ENCODE results near the gene PDE6D. TPM values are rescaled to one million over a fixed set of nuclear protein-coding genes. Genes with fewer than 3 reads are reported as not detected.

The PDE6D gene
- polyA plus RNA-seq, 3 donors: 28.4 to 54.6 (median 50.5) TPM

GRCh38 chr2:231686192-231687100, 94.6 kb downstream of the PDE6D start:
- peaks cover 0 to 1% (median 0%) of the 10 kb centered on the region in 7 donors for H3K9me3 Mint-ChIP-seq
- H3K27ac Mint-ChIP-seq: peak overlapping the region in 1 of 7 donors; percentile 63
- H3K4me1 Mint-ChIP-seq: peaks cover 22% of the 10 kb centered on the region
- Histone ChIP-seq H3K27me3 (ENCODE audit: control insufficient read depth in 2 of 2, insufficient read depth in 2 of 2, low read length in 2 of 2) (peaks cover 0 to 3% of the 10 kb centered on the region in 2 donors), H3K27ac (ENCODE audit: low read depth in 1 of 2, low read length in 2 of 2) (no peak overlapping the region), H3K9ac (ENCODE audit: insufficient read depth, low read length, poor library complexity, severe bottlenecking) (no peak overlapping the region), H3K36me3 (replicated peaks in 1 of 2; ENCODE audit: control insufficient read depth in 1 of 2, insufficient read depth in 2 of 2, low read length in 2 of 2) (no peaks in the 10 kb centered on the region), H3K79me2 (ENCODE audit: insufficient read depth, low read length) (no peaks in the 10 kb centered on the region), H3K4me1 (ENCODE audit: control insufficient read depth in 1 of 2, insufficient read depth in 2 of 2, low read length in 2 of 2) (peaks cover 8 to 12% of the 10 kb centered on the region in 2 donors), H3K4me3 (replicated peaks in 1 of 3; ENCODE audit: low read depth in 2 of 3, low read length in 3 of 3) (no peak overlapping the region), H2AFZ (ENCODE audit: insufficient read depth, low read depth, low read length, poor library complexity, severe bottlenecking) (no peak overlapping the region), H4K20me1 (ENCODE audit: insufficient read depth, low read length) (no peaks in the 10 kb centered on the region), H3K9me3 (replicated peaks in 1 of 2; ENCODE audit: control insufficient read depth in 1 of 2, insufficient read depth in 1 of 2, low read length in 2 of 2) (no peaks in the 10 kb centered on the region), H3K4me2 (replicated peaks; ENCODE audit: extremely low read depth, low read length, poor library complexity, severe bottlenecking) (no peak overlapping the region)
- DNase-seq: no peak
- H3K27me3 Mint-ChIP-seq (ENCODE audit: low read depth in 3 of 3): peaks cover 2 to 13% (median 4%) of the 10 kb centered on the region in 3 donors
- TF ChIP-seq, protein P1, sequence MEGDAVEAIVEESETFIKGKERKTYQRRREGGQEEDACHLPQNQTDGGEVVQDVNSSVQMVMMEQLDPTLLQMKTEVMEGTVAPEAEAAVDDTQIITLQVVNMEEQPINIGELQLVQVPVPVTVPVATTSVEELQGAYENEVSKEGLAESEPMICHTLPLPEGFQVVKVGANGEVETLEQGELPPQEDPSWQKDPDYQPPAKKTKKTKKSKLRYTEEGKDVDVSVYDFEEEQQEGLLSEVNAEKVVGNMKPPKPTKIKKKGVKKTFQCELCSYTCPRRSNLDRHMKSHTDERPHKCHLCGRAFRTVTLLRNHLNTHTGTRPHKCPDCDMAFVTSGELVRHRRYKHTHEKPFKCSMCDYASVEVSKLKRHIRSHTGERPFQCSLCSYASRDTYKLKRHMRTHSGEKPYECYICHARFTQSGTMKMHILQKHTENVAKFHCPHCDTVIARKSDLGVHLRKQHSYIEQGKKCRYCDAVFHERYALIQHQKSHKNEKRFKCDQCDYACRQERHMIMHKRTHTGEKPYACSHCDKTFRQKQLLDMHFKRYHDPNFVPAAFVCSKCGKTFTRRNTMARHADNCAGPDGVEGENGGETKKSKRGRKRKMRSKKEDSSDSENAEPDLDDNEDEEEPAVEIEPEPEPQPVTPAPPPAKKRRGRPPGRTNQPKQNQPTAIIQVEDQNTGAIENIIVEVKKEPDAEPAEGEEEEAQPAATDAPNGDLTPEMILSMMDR (IDR thresholded peaks at IDR 0.05): no peak
- intact Hi-C loops (cut with micrococcal nuclease): no loop called here
- 92% methylated on average over 11 of the region's 11 CpGs for WGBS (ENCODE audit: insufficient coverage)
- no peak overlapping the region for H3K4me3 Mint-ChIP-seq
- H3K36me3 Mint-ChIP-seq: no peaks in the 10 kb centered on the region

GRCh38 chr2:231685349-231686191, 95.5 kb downstream of the PDE6D start:
- Histone ChIP-seq H2AFZ (ENCODE audit: insufficient read depth, low read depth, low read length, poor library complexity, severe bottlenecking) (no peak overlapping the region), H3K27me3 (ENCODE audit: control insufficient read depth in 2 of 2, insufficient read depth in 2 of 2, low read length in 2 of 2) (peaks cover 0 to 5% of the 10 kb centered on the region in 2 donors), H3K27ac (ENCODE audit: low read depth in 1 of 2, low read length in 2 of 2) (no peak overlapping the region), H4K20me1 (ENCODE audit: insufficient read depth, low read length) (no peaks in the 10 kb centered on the region), H3K9me3 (replicated peaks in 1 of 2; ENCODE audit: control insufficient read depth in 1 of 2, insufficient read depth in 1 of 2, low read length in 2 of 2) (no peaks in the 10 kb centered on the region), H3K4me1 (ENCODE audit: control insufficient read depth in 1 of 2, insufficient read depth in 2 of 2, low read length in 2 of 2) (peaks cover 13 to 19% of the 10 kb centered on the region in 2 donors), H3K79me2 (ENCODE audit: insufficient read depth, low read length) (no peaks in the 10 kb centered on the region), H3K4me2 (replicated peaks; ENCODE audit: extremely low read depth, low read length, poor library complexity, severe bottlenecking) (no peak overlapping the region), H3K36me3 (replicated peaks in 1 of 2; ENCODE audit: control insufficient read depth in 1 of 2, insufficient read depth in 2 of 2, low read length in 2 of 2) (no peaks in the 10 kb centered on the region), H3K4me3 (replicated peaks in 1 of 3; ENCODE audit: low read depth in 2 of 3, low read length in 3 of 3) (no peak overlapping the region), H3K9ac (ENCODE audit: insufficient read depth, low read length, poor library complexity, severe bottlenecking) (no peak overlapping the region)
- Mint-ChIP-seq H3K4me3 (no peak overlapping the region), H3K36me3 (no peaks in the 10 kb centered on the region), H3K4me1 (peaks cover 24% of the 10 kb centered on the region), H3K27ac (peak overlapping the region in 2 of 7 donors; percentile 38 to 57), H3K27me3 (ENCODE audit: low read depth in 3 of 3) (peaks cover 2 to 11% (median 5%) of the 10 kb centered on the region in 3 donors), H3K9me3 (peaks cover 0 to 2% (median 0%) of the 10 kb centered on the region in 7 donors)
- intact Hi-C loops (cut with micrococcal nuclease): no loop called here
- 87% methylated on average over 16 of the region's 20 CpGs for WGBS (ENCODE audit: insufficient coverage)
- DNase-seq: no peak
- TF ChIP-seq, protein P1 (IDR thresholded peaks at IDR 0.05): no peak
